ENCODE results near the gene GLMN. TPM values are rescaled to one million over a fixed set of nuclear protein-coding genes. Genes with fewer than 3 reads are reported as not detected.

The GLMN gene
- polyA plus RNA-seq, 1 of the 3 experiments (the other 2 are of a cell fraction): 2.3 TPM

Other genes with a start within 250 kb of the GLMN start
- not detected in 2 replicates for gene SETSIP, start 223.6 kb downstream of the GLMN start, polyA plus RNA-seq (2012; rRNA removed)
- 0.49 and 0.62 TPM in 2 replicates for gene BTBD8, start 218.6 kb downstream of the GLMN start, polyA plus RNA-seq (2012; rRNA removed)
- gene C1orf146, start 81.1 kb downstream of the GLMN start, polyA plus RNA-seq (2012; rRNA removed): not detected in 2 replicates
- gene RPAP2, start 72 bp upstream of the GLMN start, polyA plus RNA-seq (2012; rRNA removed): 3.4 and 5.2 TPM in 2 replicates
- gene GFI1, start 187.9 kb upstream of the GLMN start, polyA plus RNA-seq (2012; rRNA removed): 0.18 and 0.19 TPM in 2 replicates

Measured in SK-N-SH (cell line).